GM18502 (cell line): ENCODE measurements around the gene RS1.

Experiments used
- ATAC-seq: cut with Tn5 transposase; IDR thresholded peaks from one replicate; pipeline ENCODE4 v1.9.1; 2021; ENCODE audit warnings: mild to moderate bottlenecking; ENCODE audit not compliant: unreplicated experiment, poor library complexity

RS1 gene

DNA sequence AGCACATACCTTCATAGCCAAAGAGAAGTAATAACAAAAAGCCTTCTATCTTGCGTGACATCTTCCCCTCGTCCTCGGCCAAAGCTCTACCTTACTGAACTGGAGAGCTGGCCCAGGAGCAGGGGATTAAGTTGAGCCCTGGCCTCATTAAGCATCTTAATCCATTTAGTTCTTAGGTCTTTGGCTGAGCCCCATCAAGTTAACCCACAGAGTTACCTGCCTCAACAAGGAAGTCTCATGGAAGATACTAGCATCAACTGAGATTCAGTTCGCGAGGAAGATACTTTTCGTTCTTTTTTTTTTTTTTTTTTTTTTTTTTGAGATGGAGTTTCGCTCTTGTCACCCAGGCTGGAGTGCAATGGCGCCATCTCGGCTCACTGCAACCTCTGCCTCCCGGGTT lies at the start of gene RS1:
Gene RS1 (minus strand): TSS at position 101 of the 400 bp plus-strand sequence. CDS start 40 bp downstream, at position 61.
- ATAC-seq, result no peak

DNA sequence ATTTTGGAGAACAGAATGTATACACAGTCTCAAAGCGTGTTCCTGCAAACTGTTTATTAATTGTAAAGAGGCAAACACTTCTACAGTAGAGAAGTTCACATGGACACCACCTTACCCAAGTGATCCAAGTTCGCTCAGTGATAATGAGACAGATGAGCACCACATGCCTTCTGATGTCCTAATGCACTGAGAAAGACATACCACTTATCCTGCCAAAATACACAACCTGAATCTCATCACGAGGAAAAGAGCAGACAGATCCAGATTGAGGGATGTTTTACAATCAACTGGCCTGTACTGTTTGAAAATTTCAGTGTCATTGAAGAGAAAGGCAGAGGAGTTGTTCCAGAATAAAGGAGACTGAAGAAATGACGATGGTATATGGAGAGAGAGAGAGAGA lies 47.9 kb upstream of the RS1 start:
- ATAC-seq, result no peak

DNA sequence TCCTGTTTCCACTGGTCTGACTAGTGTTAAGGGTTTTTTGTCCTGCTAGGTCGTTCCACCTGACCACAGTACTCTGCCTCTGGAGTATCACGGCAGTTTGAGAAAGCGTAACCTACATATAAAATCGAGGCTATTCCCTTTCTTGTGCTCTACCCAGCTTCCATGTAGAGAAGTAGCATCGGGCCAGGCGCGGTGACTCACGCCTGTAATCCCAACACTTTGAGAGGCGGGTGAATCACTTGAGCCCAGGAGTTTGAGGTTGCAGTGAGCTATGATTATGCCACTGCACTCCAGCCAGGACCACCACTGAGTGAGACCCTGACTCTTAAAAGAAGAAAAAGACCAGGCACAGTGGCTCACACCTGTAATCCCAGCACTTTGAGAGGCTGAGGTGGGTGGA lies 43.0 kb upstream of the RS1 start:
- ATAC-seq, result no peak

DNA sequence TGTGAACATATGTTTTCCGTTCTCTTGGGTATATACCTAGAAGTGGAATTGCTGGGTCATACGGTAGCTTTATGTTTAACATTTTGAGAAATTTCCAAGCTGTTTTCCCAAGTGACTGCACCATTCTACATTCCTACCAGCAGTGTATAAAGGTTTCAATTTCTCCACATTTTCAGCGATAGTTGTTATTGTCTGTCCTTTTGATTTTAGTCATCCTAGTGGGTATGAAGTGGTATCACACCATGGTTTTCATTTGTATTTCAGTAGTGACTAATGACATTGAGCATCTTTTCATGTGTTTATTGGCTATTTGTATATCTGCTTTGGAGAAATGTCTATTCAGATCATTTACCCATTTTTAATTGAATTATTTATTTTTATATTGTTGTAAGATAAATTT lies 37.9 kb upstream of the RS1 start:
- no peak for ATAC-seq

DNA sequence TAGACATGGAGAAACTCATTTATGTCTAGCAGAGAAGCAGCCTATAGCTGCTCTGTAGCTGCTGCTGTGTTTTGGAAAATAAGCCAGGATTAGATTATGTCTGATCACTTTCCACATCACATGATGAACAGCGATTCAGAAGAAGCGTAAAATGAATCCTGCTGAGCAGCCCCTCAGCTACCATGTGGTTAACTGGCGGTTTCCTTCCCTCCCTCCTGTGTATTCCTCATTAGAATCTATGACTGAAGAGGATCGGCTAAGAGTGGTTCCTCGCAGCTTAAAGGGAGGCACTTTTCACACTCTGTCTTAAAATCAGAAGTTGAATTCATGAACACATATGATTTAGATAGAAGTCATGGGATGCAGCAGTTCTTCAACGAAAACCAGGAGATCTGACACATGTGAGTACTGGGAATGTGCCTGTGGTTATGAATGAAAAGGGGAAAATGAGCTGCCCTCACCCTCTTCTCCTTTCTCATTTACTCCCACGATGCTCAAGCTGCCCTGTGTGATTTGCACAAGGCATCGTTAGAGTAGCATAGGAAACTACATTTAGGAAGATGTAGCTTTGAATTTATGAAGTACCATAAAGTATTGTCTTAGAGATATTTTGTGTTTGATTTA lies 35.6 kb upstream of the RS1 start, which contains the start of gene PPEF1:
Gene PPEF1 (plus strand): TSS at position 220 of the 624 bp plus-strand sequence. CDS start 136 bp downstream, at position 356.
- ATAC-seq, result no peak

DNA sequence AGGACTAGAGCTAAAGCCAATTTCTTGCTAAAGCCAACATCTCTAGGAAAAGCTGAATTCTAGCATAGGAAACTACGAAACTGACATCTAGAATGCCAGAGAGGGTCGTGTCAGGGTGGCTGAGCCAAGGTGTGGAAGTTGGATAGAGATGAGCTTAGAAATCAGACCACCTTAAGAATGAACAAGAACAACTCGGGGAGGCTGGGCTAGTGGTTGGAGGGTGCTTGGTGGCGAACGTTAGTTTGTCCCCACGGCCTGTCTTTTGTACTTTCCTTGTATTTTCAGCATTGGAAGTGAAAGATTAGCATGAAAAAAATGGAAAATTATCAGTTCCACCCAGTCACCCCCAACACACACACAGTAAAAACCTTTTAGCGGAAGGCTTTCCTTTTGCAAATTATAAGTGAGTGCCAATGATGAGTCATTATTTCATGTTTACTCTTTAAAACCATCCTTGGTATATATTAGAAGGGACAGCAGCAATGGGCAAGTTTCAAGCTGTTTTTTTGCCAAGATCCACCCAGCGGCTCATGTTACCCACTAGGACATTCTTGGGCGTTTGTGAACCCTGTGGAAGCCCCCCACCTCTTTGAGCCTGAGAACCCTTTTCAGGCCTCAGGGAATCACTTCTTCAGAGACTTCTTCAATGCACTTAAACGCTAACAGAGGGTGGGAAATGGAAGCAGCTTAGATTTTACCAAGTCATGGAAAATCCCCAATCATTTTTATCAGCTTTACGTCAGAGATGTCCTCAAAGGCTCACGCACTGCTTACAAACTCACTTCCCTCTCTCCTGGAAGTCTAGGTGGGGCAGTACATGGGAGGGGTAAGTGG lies 30.7 kb upstream of the RS1 start:
- no peak for ATAC-seq

DNA sequence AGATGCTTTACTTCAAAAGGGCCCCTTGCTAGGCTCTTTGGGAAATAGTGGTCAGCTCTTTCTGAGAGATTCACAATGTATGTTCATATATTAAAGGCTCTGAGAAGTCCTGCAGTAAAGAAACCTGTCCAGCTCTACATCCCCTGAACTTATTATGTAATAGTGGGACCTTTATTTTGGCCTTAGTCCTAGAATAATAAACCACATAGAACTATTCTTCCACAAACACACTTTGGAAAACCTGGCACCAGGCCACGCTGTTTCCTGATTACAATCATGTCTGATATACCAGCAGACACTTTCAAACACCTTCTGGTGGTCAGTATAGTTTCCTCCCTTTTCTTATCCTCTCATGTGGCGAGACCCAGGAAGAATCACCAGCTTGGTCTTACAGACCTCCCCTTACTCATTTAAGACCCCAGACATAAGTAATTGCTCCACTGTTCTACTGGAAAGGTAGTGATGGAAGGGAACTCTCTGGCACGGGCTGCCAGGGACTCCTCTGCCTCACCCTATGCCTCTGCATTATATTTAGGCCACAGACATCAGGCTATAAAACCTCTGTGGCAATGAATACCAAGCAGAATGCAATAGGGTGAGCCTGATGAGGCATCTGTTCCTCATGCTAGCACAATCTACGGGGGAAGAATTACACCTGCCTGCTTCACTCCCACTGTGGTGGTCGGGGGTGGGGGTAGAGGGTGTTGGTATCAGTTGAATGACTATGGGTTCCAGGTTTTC lies 29.9 kb upstream of the RS1 start:
- no peak for ATAC-seq

DNA sequence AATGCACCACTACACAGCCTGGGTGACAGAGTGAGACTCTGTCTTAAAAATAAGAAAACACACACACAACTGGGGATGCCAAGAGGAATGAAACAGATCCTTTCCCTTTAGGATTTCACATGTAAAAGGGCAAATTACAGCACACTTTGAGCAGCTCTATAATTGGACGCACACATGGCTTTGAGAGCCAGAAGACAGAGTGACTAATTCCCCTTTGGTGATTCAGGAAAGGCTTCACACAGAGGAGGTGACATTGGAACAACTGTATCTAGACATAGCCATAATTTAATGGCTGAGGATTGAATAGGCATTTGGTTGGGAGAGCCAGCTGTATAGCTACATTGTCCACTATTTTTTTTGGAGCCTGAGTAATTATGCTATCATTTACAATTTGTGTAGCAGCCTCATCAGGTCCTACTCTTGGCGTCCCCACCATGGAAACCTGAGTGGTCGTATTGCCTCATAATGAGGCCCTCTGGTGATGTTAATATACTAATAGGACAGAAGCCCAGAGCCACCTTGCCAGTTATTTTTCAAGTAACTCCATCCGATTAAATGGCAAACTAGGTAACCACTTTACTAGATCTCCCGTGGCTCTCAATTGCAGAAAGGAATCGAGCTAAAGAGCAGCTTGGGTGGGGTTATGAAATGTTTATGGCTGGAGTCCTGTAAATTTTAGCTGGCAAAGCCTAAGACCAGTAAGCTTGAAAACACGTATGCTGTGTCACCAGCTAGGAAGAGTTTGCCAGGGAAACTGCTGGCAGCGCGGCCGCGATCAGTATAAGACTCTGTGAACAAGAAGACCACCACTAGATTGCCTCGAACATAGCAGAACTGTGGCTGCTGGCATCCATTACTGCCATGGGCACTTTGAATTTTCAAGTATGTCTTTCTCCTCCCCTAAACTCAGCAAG lies 27.1 kb upstream of the RS1 start:
- ATAC-seq, result no peak

DNA sequence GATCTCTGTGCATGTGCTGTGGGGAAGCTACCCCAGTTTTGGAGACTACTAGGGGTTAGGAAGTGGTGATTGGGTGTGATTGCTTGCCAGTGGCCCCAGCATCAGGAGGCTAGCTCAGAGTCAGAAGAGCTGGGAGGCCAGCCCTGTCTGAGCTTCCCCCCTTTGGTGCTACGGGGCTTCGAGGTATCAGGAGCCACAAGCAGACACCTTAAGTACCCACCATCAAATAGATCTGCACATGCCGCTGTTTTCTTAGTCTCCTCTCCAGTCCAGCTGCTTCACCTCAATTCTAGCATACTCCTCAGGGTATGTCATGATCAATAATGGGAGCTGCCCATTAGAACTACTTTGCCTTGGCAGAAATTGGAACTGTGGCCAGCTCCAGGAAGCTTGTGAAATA lies 24.7 kb upstream of the RS1 start:
- no peak for ATAC-seq

DNA sequence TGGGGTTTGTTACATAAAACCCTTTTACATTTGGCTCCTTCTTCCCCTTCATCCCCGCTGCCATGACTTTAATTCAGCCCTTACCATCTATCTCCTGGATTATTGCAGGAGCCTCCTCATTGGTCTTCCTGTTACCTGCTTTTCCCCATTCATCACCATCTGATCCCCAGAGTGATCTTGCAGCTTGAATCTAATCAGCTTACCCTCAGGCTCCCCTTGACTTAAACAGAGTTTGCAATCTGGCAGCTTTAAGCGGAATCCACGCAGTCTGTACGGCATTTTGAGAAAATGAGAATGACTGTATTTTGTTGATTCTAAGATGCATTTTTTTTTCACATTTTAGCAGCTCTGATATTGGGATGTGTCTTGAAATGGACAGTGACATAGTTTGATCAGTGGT lies 20.6 kb upstream of the RS1 start:
- no peak for ATAC-seq

DNA sequence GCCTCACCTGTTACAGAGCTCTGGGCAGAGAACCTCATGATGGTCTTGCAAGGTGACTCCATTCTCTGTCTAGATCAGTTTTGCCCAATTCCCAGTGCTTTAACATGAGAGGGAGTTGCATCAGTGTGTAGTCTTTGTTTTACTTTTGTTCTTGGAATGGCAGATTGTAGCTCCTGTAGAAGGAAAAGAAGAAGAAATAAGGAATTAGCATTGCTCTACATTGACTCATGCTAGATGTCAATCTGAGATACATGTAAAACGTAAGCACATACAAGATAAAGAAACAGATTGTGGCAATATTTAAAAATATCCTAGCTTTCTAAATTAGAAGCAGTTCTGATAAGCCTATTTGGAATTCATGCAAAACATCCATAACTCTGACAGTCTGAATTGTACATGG lies 19.5 kb upstream of the RS1 start:
- no peak for ATAC-seq

DNA sequence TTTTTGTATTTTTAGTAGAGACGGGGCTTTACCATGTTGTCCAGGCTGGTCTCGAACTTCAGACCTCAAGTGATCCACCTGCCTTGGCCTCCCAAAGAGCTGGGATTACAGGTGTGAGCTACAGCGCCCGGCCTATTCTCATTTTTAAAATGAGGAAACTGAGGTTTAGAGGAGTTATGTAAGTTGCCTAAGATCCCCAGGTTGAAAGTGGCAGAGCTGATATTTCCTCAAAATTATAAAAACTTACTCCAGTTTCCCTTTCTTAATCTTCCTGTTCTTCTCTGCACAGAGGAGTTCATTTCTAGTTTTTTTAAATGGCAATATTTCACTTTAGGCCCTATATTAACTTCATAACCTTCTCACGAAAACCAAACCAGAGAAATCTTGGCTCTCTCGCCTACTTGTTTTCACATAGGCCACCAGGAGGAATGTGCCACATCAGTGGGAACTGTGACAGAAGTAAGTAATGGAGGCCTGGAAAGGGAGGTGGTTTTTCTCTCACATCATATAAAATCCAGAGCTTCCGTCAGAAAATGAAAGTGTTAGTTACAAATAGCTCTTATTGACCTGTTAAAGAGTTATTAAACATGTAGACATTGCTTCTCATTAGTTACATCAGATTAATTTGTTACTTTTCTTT lies 16.1 kb upstream of the RS1 start:
- ATAC-seq, result no peak

DNA sequence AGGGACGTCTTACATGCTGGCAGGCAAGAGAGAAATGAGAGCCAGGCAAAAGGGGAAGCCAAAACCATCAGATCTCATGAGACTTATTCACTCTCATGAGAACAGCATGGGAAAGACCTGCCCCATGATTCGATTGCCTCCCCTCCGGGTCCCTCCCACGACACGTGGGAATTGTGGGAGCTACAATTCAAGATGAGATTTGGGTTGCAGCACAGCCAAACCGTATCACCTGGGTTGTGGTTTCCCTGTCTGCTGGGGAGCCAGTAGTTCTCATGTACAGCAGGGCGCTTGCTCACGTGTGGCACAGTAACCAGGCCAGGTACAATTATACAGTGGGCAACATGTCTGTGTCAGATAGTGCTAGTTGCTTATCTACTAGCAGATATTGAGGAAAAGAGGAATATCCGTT lies 11.1 kb upstream of the RS1 start:
- ATAC-seq, result no peak

DNA sequence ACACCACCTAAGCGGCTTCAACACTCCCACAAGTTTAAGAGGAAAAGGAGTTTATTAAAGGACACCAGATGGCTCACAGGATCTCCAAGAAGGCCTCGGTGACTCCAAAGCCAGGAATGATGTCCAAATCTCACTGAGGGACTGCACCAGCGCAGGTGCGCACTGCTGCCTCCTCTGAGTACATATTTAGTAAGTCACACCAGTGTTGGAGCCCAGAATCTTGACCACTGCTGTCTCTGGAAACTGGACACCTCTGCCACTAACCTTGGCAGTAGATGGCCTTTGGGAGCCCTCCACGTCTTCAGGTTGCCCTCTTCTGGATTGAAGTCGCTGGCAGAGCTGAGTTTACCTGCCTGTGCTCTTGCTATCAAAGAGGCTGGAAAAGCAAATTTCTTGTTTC lies 10.1 kb upstream of the RS1 start:
- no peak for ATAC-seq

DNA sequence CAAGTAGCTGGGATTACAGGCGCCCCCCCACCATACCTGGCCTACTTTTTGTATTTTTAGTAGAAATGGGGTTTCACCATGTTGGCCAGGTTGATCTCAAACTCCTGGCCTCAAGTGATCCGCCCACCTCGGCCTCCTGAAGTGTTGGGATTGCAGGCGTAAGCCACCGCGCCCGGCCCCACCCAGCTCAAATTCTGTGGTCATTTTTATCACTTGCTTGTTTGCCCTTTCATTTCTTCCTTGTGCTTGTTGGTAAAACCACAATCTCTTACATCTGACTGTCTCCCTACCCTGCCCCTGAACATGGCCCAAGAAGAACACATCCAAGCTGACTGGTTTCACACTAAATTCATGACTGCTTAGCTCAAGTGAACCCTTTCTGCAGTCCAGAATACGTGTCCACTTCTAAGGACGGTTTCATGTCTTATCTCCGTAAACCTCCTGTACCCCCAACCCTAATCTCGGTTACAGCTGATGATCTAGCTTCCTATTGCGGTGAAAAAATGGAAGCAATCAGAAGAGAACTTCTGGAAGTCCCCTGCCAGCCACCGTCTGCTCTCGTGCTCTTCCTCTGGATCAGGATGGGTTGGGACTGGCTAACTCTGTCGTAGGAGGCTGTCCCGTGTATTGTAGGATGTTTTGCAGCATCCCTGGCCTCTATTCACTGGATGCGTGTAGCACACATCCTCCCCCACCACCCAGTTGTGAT lies 5.4 kb upstream of the RS1 start:
- ATAC-seq, result no peak

DNA sequence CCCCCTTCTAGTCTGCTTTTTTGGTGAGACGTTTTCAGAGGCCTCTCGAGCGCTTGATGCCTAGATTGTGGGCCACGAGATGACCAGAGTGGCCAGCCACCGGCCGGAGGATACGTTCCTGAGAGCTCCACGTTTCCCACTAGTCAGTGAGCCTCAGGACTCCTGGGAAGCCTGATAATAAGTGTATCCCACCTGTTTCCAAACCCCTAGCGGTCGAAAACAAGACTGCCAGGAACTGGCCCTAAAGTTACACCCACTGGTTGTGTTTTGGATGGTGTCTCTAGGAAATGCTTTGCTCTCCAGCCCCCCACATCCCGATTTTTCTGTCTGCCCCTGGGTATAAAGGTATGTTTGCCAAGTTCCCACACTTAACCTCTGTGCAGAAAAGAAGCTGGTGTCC lies 4.6 kb upstream of the RS1 start:
- no peak for ATAC-seq

DNA sequence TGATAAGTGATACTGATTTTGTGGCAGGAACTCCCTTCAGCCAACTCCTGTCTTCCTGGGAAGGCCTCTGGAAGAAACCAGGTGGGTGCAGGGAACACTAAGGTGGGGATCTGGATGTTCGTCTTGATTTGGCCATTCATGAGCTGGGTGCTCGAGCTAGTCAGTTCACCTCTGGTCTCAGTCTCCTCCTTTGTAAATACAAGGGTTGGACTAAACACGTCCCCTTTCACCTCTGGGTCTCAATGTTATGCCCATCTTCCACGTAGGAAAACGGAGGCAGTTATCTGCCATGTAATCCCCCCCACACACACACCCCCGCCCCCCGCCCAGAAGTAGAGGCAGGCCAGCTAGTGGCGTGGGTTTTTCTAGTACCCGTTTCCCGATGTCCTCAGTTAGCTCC lies 4.1 kb upstream of the RS1 start:
- no peak for ATAC-seq

DNA sequence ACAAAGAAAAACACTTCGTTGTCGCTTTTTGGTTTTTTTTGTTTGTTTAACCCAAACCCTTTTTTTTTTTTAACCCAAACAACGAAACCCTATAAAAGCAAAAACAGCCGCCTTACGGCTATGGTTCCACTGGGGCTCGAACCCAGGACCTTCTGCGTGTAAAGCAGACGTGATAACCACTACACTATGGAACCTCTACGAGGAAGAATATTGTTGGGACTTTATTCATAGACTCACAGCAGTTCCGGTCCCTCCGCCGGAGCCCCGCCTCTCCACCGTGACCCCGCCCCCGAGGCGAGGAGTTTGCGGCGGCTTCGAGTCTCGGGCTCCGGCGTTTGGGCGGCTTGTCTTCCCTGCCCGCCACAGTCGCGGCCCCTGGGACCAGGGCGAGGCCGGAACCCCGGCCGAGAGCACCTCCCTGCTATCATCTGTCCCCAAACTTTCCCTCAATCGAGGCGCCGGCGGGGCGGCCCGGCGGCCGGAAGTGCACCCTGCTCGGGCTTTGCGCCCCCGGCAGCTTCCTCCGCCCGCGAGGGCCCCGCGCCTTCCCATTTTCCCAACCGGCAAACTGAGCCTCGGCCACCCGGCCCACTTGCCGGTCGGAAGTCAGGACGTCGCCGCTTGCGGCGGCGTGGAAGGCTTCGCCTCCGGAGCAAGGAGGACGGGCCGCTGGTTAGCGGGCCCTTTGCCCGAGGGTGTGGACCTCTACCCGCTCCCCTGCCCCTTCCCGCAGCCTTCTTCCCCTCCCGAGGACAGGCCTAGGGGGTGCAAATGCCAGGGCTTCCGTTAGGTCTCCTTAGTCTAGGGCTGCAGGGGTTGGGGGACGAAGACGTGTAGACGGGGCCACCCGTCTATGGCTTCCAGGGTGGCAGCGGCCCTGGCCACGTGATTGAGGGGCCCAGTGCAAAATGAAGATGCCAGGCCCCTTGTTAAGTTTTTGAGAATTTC lies 3.2 kb upstream of the RS1 start:
- peak; percentile 81 for ATAC-seq
